Thyroid gland (tissue), 4 donors: Measurements from ENCODE around the gene KCTD17. TPM values are rescaled to one million over a fixed set of nuclear protein-coding genes. Genes with fewer than 3 reads are reported as not detected.

ENCODE experiments used
- DNase-seq, 2 donors: peaks; one replicate each; pipeline ENCODE4 v3.0.0-alpha.2; 2019
- H3K27ac ChIP-seq, 3 donors: fragments of 200-600 bp; sonication (generic); 1 replicate in 2 of 3; 2 replicates in 1 of 3; pipeline ENCODE4 v1.5.1; 2016 to 2019; ENCODE audit warnings: mild to moderate bottlenecking in 1 of 3, moderate library complexity in 1 of 3
- H3K27me3 ChIP-seq: fragments of 200-600 bp; sonication (generic); one replicate; pipeline ENCODE4 v1.5.1; 2019
- H3K36me3 ChIP-seq, 2 donors: fragments of 200-600 bp; sonication (generic); one replicate each; pipeline ENCODE4 v1.5.1; 2016 to 2019
- H3K4me1 ChIP-seq, 2 donors: fragments of 200-600 bp; sonication (generic); one replicate each; pipeline ENCODE4 v1.5.1; 2017 to 2019
- H3K4me3 ChIP-seq, 3 donors: fragments of 200-600 bp; sonication (generic); replicated peaks in 1 of 3; 1 replicate in 2 of 3; 2 replicates in 1 of 3; pipeline ENCODE4 v1.5.1; 2016; ENCODE audit warnings: mild to moderate bottlenecking in 1 of 3
- H3K9me3 ChIP-seq: fragments of 200-600 bp; sonication (generic); one replicate; pipeline ENCODE4 v1.5.1; 2017
- POLR2A ChIP-seq, 2 donors: fragments of 450-650 bp; IDR thresholded peaks; one replicate each; pipeline ENCODE4 v1.6.1; 2017; ENCODE audit warnings: antibody characterized with exemption in 2 of 2, mild to moderate bottlenecking in 2 of 2, moderate library complexity in 1 of 2
- WGBS, 2 donors: methylation state at CpG; one replicate each; pipeline ENCODE4 v1.1.5; 2017; 5-methylcytosine and 5-hydroxymethylcytosine counted together
- intact Hi-C: fragments of 100-400 bp; cut with DNase I; formaldehyde crosslinking; loops from one replicate; pipeline ENCODE4 v1.15.1; 2023
- total RNA-seq, 4 donors: library from RNA; depleted of rRNA; stranded (reverse); fragments of >200 nt; gene quantifications; one replicate each; pipeline ENCODE4 v1.2.3, GENCODE V29; 2016
- TF ChIP-seq, protein P1 (sequence below), 6 experiments: fragments of 200-600 bp in 3 of 6; fragments of 450-650 bp in 3 of 6; sonication (generic) in 3 of 6; IDR thresholded peaks; one replicate each; pipeline ENCODE4 v1.5.1; 2016 to 2019; ENCODE audit warnings: antibody characterized with exemption in 6 of 6, mild to moderate bottlenecking in 2 of 6, inconsistent platforms in 1 of 6, moderate library complexity in 1 of 6

Gene KCTD17
- total RNA-seq, 4 donors from 2014 or later, result 6.1 to 18.9 (median 12.6) TPM

GRCh38 chr22:37063431-37064420 is 12.2 kb downstream of the KCTD17 start:
- Histone ChIP-seq H3K36me3 (no peaks in the 10 kb centered on the region), H3K4me1 (no peaks in the 10 kb centered on the region), H3K27me3 (no peaks in the 10 kb centered on the region), H3K4me3 (no peak overlapping the region), H3K27ac (no peak overlapping the region), H3K9me3 (no peaks in the 10 kb centered on the region)
- TF ChIP-seq, protein P1, sequence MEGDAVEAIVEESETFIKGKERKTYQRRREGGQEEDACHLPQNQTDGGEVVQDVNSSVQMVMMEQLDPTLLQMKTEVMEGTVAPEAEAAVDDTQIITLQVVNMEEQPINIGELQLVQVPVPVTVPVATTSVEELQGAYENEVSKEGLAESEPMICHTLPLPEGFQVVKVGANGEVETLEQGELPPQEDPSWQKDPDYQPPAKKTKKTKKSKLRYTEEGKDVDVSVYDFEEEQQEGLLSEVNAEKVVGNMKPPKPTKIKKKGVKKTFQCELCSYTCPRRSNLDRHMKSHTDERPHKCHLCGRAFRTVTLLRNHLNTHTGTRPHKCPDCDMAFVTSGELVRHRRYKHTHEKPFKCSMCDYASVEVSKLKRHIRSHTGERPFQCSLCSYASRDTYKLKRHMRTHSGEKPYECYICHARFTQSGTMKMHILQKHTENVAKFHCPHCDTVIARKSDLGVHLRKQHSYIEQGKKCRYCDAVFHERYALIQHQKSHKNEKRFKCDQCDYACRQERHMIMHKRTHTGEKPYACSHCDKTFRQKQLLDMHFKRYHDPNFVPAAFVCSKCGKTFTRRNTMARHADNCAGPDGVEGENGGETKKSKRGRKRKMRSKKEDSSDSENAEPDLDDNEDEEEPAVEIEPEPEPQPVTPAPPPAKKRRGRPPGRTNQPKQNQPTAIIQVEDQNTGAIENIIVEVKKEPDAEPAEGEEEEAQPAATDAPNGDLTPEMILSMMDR (IDR thresholded peaks at IDR 0.05), result no peak
- TF ChIP-seq POLR2A (IDR thresholded peaks at IDR 0.05), result no peak
- 81 to 83% methylated on average over 24 to 28 of the region's 28 CpGs for WGBS, 2 donors
- no peak for DNase-seq
- intact Hi-C loops, result no loop called here

GRCh38 chr22:37064553-37064952 is 13.0 kb downstream of the KCTD17 start:
- TF ChIP-seq, protein P1 (IDR thresholded peaks at IDR 0.05), result no peak
- no peak for TF ChIP-seq POLR2A (IDR thresholded peaks at IDR 0.05)
- no peak overlapping the region for H3K27ac ChIP-seq

DNA sequence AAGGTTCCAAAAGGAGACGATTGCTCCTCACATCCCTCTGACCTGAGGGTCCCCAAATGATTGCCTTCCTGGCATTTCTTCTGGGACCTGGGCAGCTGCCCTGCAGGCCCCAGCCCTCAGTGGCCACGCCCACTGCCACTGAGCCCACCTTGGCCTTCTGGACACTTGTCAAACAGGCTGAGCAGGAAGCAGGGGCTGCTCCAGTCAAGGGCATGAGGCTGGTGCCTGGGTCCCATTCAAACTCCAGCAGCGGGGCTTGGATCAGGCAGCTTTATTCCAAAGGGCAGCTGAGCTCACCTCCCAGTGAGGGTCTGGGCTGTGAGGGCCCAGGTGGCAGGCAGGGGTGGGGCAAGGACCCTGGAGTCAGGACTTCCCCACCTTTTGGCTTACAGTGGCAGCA is 13.6 kb downstream of the KCTD17 start:
- intact Hi-C loops, result no loop called here
- Histone ChIP-seq H3K27me3 (no peaks in the 10 kb centered on the region), H3K27ac (no peak overlapping the region), H3K36me3 (no peaks in the 10 kb centered on the region), H3K4me1 (no peaks in the 10 kb centered on the region), H3K4me3 (no peak overlapping the region), H3K9me3 (no peaks in the 10 kb centered on the region)
- 58 to 70% methylated on average over 2 of the region's 3 CpGs for WGBS, 2 donors
- no peak for DNase-seq
- TF ChIP-seq, protein P1 (IDR thresholded peaks at IDR 0.05), result no peak
- no peak for TF ChIP-seq POLR2A (IDR thresholded peaks at IDR 0.05)

More at GRCh38 chr22:37064553-37064952, 13.0 kb downstream of the KCTD17 start:
- WGBS, 2 donors, result 87 to 91% methylated on average over 11 of the region's 11 CpGs
- DNase-seq, result no peak
- H3K4me3 ChIP-seq, result no peak overlapping the region
- intact Hi-C loops, result no loop called here
- H3K36me3 ChIP-seq, result no peaks in the 10 kb centered on the region
- no peaks in the 10 kb centered on the region for H3K4me1 ChIP-seq
- no peaks in the 10 kb centered on the region for H3K27me3 ChIP-seq
- H3K9me3 ChIP-seq, result no peaks in the 10 kb centered on the region

DNA sequence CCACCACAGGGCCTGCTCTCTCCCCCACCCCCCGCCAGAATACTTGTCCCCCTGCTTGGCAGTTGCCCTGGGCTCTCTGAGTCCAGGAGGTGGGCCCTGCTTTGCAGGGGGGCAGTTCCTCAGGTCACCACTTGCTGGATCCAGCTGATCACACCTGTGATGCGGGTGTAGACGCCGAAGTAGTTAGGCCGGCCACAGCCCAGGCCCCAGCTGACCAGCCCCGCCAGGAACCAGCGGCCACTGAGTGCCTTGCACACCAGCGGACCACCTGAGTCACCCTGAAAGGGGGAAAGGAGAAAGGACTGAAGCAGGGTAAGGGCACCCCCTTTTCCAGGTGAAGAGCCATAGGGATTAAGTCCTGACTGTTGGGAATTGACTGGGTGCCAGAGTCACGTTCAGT is 14.4 kb downstream of the KCTD17 start:
- 61 to 87% methylated on average over 3 to 8 of the region's 9 CpGs for WGBS, 2 donors
- H3K27me3 ChIP-seq, result no peaks in the 10 kb centered on the region

More for the DNA sequence above, 14.4 kb downstream of the KCTD17 start:
- Histone ChIP-seq H3K9me3 (no peaks in the 10 kb centered on the region), H3K36me3 (no peaks in the 10 kb centered on the region), H3K4me1 (no peaks in the 10 kb centered on the region), H3K27ac (no peak overlapping the region), H3K4me3 (no peak overlapping the region)
- intact Hi-C loops, result no loop called here
- TF ChIP-seq, protein P1 (IDR thresholded peaks at IDR 0.05), result no peak
- TF ChIP-seq POLR2A (IDR thresholded peaks at IDR 0.05), result no peak
- DNase-seq, result no peak
